ENCODE data around the gene PTPN23. TPM values are rescaled to one million over a fixed set of nuclear protein-coding genes. Genes with fewer than 3 reads are reported as not detected.
A peak's percentile ranks its signal among the peaks of the same experiment; 100 is the strongest.

PTPN23 gene, protein sequence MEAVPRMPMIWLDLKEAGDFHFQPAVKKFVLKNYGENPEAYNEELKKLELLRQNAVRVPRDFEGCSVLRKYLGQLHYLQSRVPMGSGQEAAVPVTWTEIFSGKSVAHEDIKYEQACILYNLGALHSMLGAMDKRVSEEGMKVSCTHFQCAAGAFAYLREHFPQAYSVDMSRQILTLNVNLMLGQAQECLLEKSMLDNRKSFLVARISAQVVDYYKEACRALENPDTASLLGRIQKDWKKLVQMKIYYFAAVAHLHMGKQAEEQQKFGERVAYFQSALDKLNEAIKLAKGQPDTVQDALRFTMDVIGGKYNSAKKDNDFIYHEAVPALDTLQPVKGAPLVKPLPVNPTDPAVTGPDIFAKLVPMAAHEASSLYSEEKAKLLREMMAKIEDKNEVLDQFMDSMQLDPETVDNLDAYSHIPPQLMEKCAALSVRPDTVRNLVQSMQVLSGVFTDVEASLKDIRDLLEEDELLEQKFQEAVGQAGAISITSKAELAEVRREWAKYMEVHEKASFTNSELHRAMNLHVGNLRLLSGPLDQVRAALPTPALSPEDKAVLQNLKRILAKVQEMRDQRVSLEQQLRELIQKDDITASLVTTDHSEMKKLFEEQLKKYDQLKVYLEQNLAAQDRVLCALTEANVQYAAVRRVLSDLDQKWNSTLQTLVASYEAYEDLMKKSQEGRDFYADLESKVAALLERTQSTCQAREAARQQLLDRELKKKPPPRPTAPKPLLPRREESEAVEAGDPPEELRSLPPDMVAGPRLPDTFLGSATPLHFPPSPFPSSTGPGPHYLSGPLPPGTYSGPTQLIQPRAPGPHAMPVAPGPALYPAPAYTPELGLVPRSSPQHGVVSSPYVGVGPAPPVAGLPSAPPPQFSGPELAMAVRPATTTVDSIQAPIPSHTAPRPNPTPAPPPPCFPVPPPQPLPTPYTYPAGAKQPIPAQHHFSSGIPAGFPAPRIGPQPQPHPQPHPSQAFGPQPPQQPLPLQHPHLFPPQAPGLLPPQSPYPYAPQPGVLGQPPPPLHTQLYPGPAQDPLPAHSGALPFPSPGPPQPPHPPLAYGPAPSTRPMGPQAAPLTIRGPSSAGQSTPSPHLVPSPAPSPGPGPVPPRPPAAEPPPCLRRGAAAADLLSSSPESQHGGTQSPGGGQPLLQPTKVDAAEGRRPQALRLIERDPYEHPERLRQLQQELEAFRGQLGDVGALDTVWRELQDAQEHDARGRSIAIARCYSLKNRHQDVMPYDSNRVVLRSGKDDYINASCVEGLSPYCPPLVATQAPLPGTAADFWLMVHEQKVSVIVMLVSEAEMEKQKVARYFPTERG (N-terminal part only)
- 30.2 TPM for total RNA-seq

GRCh38 chr3:47380601-47381316 is at the start of gene PTPN23:
TSS of gene PTPN23 (plus strand) at chr3:47381021. CDS start at chr3:47381097, 76 bp downstream.
- Histone ChIP-seq H3K4me3 (peak within 1 kb of the TSS; percentile 99), H3K27me3 (no peaks in the 10 kb centered on the region), H3K36me3 (no peaks in the 10 kb centered on the region), H3K4me1 (peaks cover 48% of the 10 kb centered on the region), H3K9me3 (no peaks in the 10 kb centered on the region), H3K27ac (peak within 1 kb of the TSS; percentile 98)
- TF ChIP-seq POLR2A (IDR thresholded peaks at IDR 0.05) (peak; percentile 12 to 68), POLR2AphosphoS5 (IDR thresholded peaks at IDR 0.05; ENCODE audit: insufficient read depth in 1 of 2, low read depth in 1 of 2) (peak; percentile 99), CTCF (IDR thresholded peaks at IDR 0.05) (no peak)
- intact Hi-C loops (cut with DNase I) = no loop called here
- peak; percentile 98 to 99 for DNase-seq (ENCODE audit: extremely low spot score in 2 of 2)

DNA sequence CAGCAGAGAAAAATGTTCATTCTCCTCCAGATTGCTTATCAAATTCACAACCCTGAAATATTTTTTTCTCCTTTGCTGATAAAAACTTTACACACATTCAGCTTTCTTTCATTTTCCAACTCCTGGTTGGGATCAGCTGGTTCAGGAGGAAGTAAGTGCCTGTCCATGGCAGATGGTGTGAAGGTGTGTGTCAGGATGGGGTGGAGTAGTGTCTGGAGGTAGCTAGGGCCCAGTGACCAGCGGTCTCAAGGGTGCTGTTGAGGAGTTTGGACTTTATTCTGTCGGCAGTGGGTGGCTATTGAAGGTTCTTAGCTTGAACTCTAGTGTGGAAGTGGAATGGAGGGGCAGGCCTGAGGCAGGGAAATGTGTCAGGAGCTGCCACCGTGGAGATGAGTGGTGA is 46.9 kb upstream of the PTPN23 start:
- Histone ChIP-seq H3K36me3 (peaks cover 0 to 80% of the 10 kb centered on the region in 2 donors), H3K27me3 (no peaks in the 10 kb centered on the region), H3K9me3 (no peaks in the 10 kb centered on the region), H3K4me1 (no peaks in the 10 kb centered on the region), H3K27ac (no peak overlapping the region), H3K4me3 (no peak overlapping the region)
- DNase-seq (ENCODE audit: extremely low spot score in 2 of 2) = no peak
- intact Hi-C loops (cut with DNase I) = no loop called here
- TF ChIP-seq CTCF (IDR thresholded peaks at IDR 0.05) (no peak), POLR2A (IDR thresholded peaks at IDR 0.05) (no peak), POLR2AphosphoS5 (IDR thresholded peaks at IDR 0.05; ENCODE audit: insufficient read depth in 1 of 2, low read depth in 1 of 2) (no peak)

GRCh38 chr3:47337656-47338055 is 43.2 kb upstream of the PTPN23 start:
- no peak overlapping the region for H3K27ac ChIP-seq
- TF ChIP-seq CTCF (IDR thresholded peaks at IDR 0.05) (no peak), POLR2A (IDR thresholded peaks at IDR 0.05) (no peak), POLR2AphosphoS5 (IDR thresholded peaks at IDR 0.05; ENCODE audit: insufficient read depth in 1 of 2, low read depth in 1 of 2) (no peak)
- intact Hi-C loops (cut with DNase I) = no loop called here
- H3K27me3 ChIP-seq = no peaks in the 10 kb centered on the region
- H3K4me1 ChIP-seq = no peaks in the 10 kb centered on the region
- H3K4me3 ChIP-seq = no peak overlapping the region
- DNase-seq (ENCODE audit: extremely low spot score in 2 of 2) = no peak
- peaks cover 0 to 81% of the 10 kb centered on the region in 2 donors for H3K36me3 ChIP-seq
- no peaks in the 10 kb centered on the region for H3K9me3 ChIP-seq

GRCh38 chr3:47339951-47340350 is 40.9 kb upstream of the PTPN23 start:
- Histone ChIP-seq H3K36me3 (peaks cover 0 to 83% of the 10 kb centered on the region in 2 donors), H3K4me1 (no peaks in the 10 kb centered on the region), H3K9me3 (no peaks in the 10 kb centered on the region), H3K27ac (no peak overlapping the region), H3K4me3 (no peak overlapping the region), H3K27me3 (no peaks in the 10 kb centered on the region)
- TF ChIP-seq CTCF (IDR thresholded peaks at IDR 0.05) (no peak), POLR2AphosphoS5 (IDR thresholded peaks at IDR 0.05; ENCODE audit: insufficient read depth in 1 of 2, low read depth in 1 of 2) (no peak), POLR2A (IDR thresholded peaks at IDR 0.05) (no peak)
- DNase-seq (ENCODE audit: extremely low spot score in 2 of 2) = no peak
- intact Hi-C loops (cut with DNase I) = no loop called here

Measured in vagina (tissue), 2 donors.